ENCODE data around the gene CD300LB.

GRCh38 chr17:74550602-74551001 lies 19.3 kb upstream of the CD300LB start:
- TF ChIP-seq CTCF (IDR thresholded peaks at IDR 0.05; ENCODE audit: insufficient read depth, low read length, poor library complexity, severe bottlenecking), result no peak
- no peak for TF ChIP-seq EZH2phosphoT487 (conservative IDR thresholded peaks at IDR 0.05; ENCODE audit: low read length)

Measured in SU-DHL-6 (cell line).